ENCODE measurements around the gene PPP1R9A.

GRCh38 chr7:95105627-95106026 lies 198.2 kb downstream of the PPP1R9A start:
- no peak for TF ChIP-seq CTCF (IDR thresholded peaks at IDR 0.05; ENCODE audit: insufficient read depth, low read length, poor library complexity, severe bottlenecking)
- no peak for TF ChIP-seq EZH2phosphoT487 (conservative IDR thresholded peaks at IDR 0.05; ENCODE audit: low read length)

All from SU-DHL-6 (cell line).